ENCODE data around the gene AGAP3. TPM values are rescaled to one million over a fixed set of nuclear protein-coding genes. Genes with fewer than 3 reads are reported as not detected.

Gene AGAP3
- total and polyA plus RNA-seq, 2 donors (not counting 1 experiment from before 2014, with no cell fraction given) = 32.9 to 34.2 TPM

DNA sequence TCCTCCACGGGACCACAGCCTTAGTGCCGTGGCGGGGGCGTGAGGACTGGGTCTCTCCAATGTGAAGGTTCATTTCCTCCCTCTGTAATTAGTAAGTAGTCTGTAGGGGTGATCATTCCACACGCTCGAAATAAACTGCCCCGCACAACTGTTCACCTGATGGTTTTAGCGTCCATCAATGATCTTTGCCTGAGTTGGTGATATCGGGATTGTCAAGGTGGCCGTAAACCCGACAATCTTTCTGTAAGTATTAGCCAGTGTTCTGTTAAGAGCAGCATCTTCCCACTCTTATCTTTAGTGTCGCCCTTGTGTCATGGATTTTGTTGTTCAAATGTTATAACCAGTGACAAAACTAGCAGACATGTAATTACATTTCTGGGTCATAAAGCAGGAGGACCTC, 17.7 kb downstream of the AGAP3 start:
- Histone ChIP-seq H3K79me2 (ENCODE audit: control insufficient read depth, insufficient read depth, low read length) (peaks cover 28% of the 10 kb centered on the region), H3K4me1 (ENCODE audit: control insufficient read depth, extremely low read depth, insufficient read depth, low read length) (no peaks in the 10 kb centered on the region), H3K27ac (ENCODE audit: insufficient read depth, low read length) (no peak overlapping the region), H2AFZ (ENCODE audit: low read length) (no peak overlapping the region), H3K4me3 (replicated peaks in 1 of 4; ENCODE audit: control extremely low read depth in 1 of 4, insufficient read depth in 1 of 4, low read depth in 3 of 4, low read length in 4 of 4) (no peak overlapping the region), H3K27me3 (ENCODE audit: control insufficient read depth, insufficient read depth, low read length) (no peaks in the 10 kb centered on the region), H4K20me1 (ENCODE audit: control insufficient read depth, extremely low read depth, insufficient read depth, low read length) (no peaks in the 10 kb centered on the region), H3K36me3 (ENCODE audit: control insufficient read depth, insufficient read depth, low read length) (no peaks in the 10 kb centered on the region), H3K9ac (ENCODE audit: insufficient read depth, low read length) (no peak overlapping the region), H3K4me2 (ENCODE audit: extremely low read depth, insufficient read depth, low read length) (no peak overlapping the region), H3K9me3 (ENCODE audit: control insufficient read depth, insufficient read depth, low read depth, low read length) (no peaks in the 10 kb centered on the region)
- DNase-seq (ENCODE audit: low read depth in 2 of 2) = no peak
- TF ChIP-seq CTCF (conservative IDR thresholded peaks at IDR 0.05 in 1 of 2, IDR thresholded peaks at IDR 0.05 in 1 of 2; ENCODE audit: low read depth in 1 of 2, low read length in 2 of 2) = no peak
- no peak for TF ChIP-seq EZH2 (IDR thresholded peaks at IDR 0.05; ENCODE audit: low read length, missing control alignments)

GRCh38 chr7:151104411-151105235, 18.3 kb downstream of the AGAP3 start:
- peak; percentile 61 to 94 for DNase-seq (ENCODE audit: low read depth in 2 of 2)
- no peak for TF ChIP-seq EZH2 (IDR thresholded peaks at IDR 0.05; ENCODE audit: low read length, missing control alignments)
- TF ChIP-seq CTCF (conservative IDR thresholded peaks at IDR 0.05 in 1 of 2, IDR thresholded peaks at IDR 0.05 in 1 of 2; ENCODE audit: low read depth in 1 of 2, low read length in 2 of 2) = no peak
- Histone ChIP-seq H3K4me2 (ENCODE audit: extremely low read depth, insufficient read depth, low read length) (no peak overlapping the region), H3K36me3 (ENCODE audit: control insufficient read depth, insufficient read depth, low read length) (no peaks in the 10 kb centered on the region), H3K27ac (ENCODE audit: insufficient read depth, low read length) (no peak overlapping the region), H3K4me3 (replicated peaks in 1 of 4; ENCODE audit: control extremely low read depth in 1 of 4, insufficient read depth in 1 of 4, low read depth in 3 of 4, low read length in 4 of 4) (no peak overlapping the region), H4K20me1 (ENCODE audit: control insufficient read depth, extremely low read depth, insufficient read depth, low read length) (no peaks in the 10 kb centered on the region), H3K4me1 (ENCODE audit: control insufficient read depth, extremely low read depth, insufficient read depth, low read length) (peaks cover 2% of the 10 kb centered on the region), H2AFZ (ENCODE audit: low read length) (no peak overlapping the region), H3K79me2 (ENCODE audit: control insufficient read depth, insufficient read depth, low read length) (peaks cover 25% of the 10 kb centered on the region), H3K9me3 (ENCODE audit: control insufficient read depth, insufficient read depth, low read depth, low read length) (no peaks in the 10 kb centered on the region), H3K27me3 (ENCODE audit: control insufficient read depth, insufficient read depth, low read length) (no peaks in the 10 kb centered on the region), H3K9ac (ENCODE audit: insufficient read depth, low read length) (no peak overlapping the region)

DNA sequence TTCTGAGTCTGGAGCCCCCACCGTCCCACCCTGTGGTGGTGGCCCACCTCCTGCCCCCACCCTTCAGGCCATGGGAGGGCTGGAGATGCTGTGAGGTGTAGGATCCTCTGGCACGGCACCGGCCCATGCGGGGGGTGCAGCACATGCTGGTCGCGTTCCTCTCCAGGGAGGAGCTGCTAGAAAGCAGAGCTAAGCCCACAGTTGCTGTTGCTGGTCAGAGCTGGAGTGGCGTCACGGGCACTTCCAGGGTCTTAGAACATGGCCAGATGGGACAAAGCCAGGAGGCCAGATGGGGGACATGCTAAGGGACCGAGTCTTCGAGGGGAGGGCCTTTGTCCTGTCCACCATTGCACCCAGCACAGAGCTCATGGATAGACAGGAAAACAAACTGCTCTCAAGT, 21.6 kb downstream of the AGAP3 start:
- no peak overlapping the region for H3K27ac ChIP-seq (ENCODE audit: insufficient read depth, low read length)
- H3K4me3 ChIP-seq (replicated peaks in 1 of 4; ENCODE audit: control extremely low read depth in 1 of 4, insufficient read depth in 1 of 4, low read depth in 3 of 4, low read length in 4 of 4) = no peak overlapping the region
- H3K27me3 ChIP-seq (ENCODE audit: control insufficient read depth, insufficient read depth, low read length) = no peaks in the 10 kb centered on the region
- DNase-seq (ENCODE audit: low read depth in 2 of 2) = no peak
- H3K4me1 ChIP-seq (ENCODE audit: control insufficient read depth, extremely low read depth, insufficient read depth, low read length) = peaks cover 5% of the 10 kb centered on the region
- no peak overlapping the region for H3K4me2 ChIP-seq (ENCODE audit: extremely low read depth, insufficient read depth, low read length)
- H4K20me1 ChIP-seq (ENCODE audit: control insufficient read depth, extremely low read depth, insufficient read depth, low read length) = no peaks in the 10 kb centered on the region
- no peaks in the 10 kb centered on the region for H3K36me3 ChIP-seq (ENCODE audit: control insufficient read depth, insufficient read depth, low read length)
- no peak overlapping the region for H2AFZ ChIP-seq (ENCODE audit: low read length)
- peaks cover 19% of the 10 kb centered on the region for H3K79me2 ChIP-seq (ENCODE audit: control insufficient read depth, insufficient read depth, low read length)
- no peak for TF ChIP-seq CTCF (conservative IDR thresholded peaks at IDR 0.05 in 1 of 2, IDR thresholded peaks at IDR 0.05 in 1 of 2; ENCODE audit: low read depth in 1 of 2, low read length in 2 of 2)
- TF ChIP-seq EZH2 (IDR thresholded peaks at IDR 0.05; ENCODE audit: low read length, missing control alignments) = no peak
- H3K9me3 ChIP-seq (ENCODE audit: control insufficient read depth, insufficient read depth, low read depth, low read length) = no peaks in the 10 kb centered on the region
- no peak overlapping the region for H3K9ac ChIP-seq (ENCODE audit: insufficient read depth, low read length)

Data from fibroblast of lung (primary cell).